Measurements from ENCODE around the gene NFIC.

The NFIC gene

DNA sequence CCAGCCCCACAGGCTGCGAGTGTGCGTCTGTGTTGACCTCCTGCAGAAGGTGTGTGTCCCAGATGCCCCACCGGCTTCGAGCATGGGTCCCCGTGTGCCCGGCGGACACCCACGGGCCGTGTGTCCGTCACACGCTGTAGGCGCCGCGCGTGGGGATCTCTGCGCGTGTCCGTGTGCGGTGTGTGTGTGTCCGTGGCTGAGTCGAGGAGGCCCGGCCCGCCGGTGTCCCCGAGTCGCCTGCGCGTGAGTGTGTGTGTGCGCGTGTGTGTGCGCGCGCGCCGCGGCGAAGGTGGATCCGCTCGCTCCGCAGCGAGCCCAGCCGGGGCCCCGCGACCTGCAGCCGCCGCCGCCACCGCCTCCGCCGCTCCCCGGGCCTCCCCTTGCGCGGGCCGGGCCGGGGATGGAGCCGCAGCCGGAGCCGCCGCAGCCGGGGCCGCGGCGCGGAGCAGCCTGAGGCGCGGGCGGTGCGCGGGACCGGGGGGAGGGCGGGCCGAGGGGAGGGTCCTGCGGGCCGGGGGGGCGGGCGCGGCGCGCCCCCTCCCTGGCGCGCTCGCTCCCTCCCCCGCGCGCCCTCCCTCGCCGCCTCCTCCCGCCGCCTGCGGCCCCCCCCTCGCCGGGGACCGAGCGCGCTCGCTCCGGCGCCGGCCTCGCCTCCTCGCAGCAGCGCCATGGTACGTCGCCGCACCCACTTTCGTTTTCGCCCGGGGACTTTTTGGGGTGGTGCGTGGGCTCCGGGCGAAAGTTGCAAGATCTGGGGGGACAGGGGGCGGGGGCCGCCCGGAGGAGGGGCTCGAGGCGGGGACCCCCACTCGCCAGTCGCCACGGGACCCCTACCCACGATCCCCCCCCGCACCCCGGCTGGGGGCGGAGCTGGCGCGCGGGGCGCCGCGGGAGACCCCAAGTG lies 7.1 kb upstream of the NFIC start:
- peak; percentile 70 for DNase-seq (ENCODE audit: low spot score)

DNA sequence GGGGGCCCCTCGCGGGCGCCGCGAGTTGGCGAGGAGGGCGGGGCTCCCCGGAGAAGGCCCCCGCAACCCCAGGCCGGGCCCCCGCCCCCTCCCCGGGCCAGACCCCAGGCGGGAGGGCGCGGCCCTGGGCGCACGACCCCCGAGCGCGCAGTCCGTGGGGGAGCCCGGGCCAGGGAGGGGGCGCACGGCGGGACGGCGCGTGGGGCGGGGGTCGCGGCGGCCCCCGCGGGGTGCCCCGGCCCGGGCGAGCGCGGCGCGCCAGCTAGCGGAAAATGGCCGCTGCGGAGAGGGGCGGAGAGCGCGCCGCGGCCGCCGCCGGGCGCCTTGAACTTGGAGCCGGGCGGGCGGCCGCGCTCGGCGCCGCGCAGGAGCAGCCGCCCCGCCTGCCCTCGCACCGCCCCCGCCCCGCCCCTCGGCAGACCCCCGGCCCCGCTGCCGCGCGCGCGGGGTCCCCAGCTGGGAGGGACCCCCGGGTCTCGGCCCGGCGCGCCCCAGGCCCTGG lies 6.4 kb upstream of the NFIC start:
- peak; percentile 63 for DNase-seq (ENCODE audit: low spot score)

DNA sequence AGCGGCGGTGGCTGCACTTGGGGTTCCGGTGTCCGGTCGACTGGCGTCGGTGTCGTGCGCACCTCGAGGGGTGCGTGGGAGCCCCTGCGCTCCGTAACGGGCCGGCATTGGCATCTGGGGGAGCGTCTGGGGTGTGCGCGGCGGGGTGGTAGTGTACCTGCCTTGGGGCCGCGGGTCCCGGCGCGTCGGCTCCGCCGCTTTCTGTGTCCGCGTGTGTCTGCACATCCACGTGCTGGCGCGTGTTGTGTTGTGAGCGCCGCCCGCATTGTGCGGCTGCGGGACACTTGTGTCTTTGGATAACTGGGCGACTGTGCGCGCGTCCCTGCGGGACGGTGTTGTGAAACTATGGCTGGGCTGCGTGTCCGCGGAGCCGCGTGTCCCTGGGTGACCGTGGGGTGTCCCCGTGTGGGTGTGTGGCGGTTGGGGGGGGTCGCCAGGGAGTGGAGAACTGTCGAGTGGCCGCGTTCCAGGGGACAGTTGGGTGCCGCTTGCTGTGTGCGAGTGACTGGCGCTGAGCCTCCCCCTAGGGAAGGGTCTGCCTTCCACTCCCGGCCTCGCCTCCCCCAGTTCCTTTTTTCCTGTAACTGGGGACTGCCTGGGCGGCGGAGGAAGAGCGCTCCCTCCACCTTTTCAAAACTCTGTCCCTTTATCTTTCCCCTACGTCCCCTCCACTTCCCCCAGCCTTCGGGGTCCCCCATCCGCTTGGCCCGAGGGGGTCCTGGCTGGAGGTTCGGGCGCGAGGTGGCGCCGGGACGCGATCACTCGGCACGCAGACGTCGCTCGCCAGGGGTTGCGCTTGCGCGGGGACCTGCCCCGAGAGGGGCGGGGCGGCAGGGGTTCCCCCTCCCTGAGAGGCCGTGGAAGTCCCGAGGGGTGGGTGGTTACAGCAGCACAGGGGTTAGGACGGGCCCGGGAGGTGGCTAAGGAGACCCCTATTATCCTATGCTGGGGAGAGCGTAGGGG lies 5.7 kb upstream of the NFIC start:
- DNase-seq (ENCODE audit: low spot score), result peak; percentile 67

DNA sequence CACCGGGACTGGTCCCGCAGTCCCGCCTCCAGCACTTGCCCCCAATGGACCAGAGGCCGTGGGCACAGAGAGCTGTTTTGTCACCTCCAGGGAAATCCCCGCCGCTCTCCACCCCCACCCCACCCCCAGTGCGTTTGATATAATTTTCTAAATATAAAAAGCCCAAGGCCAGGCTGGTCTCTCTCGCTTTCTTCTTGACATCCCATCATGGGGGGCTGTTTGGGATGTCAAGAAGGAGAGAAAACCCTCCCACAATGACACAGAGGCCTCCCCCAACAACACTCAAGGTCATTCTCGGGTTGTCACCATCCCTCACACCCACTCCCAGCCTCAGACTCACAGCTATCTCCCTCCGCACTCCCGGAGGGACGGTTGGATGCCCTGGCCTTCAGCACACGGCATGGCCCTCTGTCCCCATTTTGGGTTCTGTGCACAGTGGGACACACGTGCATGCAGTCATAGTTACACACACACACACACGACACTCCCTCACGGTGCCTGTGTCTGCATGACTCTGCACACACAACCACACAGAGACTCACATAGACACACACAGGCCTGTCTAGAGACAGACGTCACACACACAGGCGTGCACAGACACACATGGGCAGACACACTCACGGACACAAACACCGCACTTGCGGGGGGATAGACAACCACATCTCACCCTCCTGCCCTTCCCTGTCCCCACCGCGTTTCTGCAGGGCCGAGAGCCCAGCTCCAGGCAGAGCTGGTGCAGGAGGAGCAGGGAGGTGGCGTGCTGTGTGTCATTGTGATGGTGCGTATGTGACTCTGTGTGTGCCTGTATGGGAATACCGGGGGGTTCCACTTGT lies 4.8 kb upstream of the NFIC start:
- no peak for DNase-seq (ENCODE audit: low spot score)

DNA sequence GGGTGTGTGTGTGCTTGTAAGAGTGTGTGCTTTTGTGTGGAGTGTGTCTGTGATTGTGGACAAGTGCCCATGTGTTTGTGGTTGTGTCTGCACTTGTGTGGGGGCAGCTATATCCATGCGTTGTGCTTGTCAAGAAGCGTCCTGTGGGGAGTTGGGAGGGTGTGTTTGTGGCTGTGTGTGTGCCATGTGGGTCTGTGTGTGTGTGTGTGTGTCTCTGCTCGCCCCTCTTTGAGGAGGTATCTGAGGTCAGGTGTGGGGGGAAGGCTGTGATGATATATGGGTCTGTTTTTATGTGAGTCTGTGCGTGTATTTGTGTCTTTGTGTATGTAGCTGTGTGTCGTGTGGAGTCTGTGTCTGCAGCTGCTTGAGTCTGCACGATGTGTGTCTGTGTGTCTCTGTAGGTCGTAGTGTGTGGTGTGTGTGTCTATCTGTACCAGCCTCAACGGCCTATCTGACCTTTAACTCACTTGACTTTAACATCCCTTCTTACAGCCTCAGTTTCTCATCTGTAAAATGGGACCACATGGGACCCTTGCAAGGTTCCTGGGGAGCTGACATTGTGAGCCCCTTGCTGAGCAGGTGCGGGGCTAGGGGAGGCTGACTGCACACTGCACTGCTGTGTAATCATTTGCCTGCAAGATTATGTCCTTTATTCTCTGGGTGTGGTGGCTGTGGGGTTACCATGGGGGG lies 4.0 kb upstream of the NFIC start:
- no peak for DNase-seq (ENCODE audit: low spot score)

DNA sequence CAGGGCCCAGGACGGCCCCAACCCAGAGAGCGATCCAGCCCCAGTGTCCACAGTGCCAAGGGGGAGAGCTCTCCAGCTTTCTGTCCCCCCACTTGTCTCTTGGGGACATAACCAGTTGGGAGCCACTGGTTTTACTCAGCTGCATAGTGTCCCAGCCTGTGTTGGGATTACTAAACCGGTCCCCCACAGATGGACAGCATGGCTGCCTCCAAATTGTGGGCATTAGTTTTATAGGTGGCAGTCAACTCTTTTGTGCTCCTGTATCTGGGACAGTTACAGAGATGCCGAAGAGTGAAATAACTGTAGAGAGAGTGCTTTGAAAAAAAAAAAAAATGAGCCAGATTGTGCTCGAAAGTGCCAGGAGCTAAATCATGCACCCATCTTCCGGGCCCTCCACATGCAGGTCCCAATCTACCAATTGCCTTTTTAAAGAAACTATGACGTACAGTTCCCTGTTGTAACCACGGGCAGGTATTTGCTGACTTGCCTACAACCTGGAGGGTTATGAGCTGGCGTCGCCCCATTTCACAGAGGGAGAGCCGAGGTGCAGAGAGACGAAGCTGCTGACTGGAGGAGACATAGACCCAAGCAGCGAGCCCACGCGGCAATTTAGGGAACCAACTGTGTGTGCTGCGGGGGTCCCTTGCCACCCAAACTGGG lies 2.4 kb upstream of the NFIC start:
- DNase-seq (ENCODE audit: low spot score), result no peak

DNA sequence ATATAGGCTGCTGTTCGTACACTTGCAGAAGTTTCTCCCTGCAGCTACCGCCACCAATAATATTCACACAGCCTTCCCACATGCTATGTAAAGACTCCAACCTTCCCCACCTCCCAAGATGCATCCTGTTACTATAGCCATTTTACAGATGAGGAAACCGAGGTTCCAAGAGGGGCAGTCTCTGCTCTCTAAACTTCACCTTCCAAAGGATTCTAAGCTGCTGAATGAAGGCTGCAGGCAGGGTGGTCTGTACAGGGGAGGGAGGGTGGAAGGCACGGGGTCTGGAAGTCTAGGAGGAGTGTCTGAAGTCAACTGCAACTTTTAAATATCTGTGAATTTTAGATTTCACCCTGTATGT lies 1.9 kb upstream of the NFIC start:
- no peak for DNase-seq (ENCODE audit: low spot score)

DNA sequence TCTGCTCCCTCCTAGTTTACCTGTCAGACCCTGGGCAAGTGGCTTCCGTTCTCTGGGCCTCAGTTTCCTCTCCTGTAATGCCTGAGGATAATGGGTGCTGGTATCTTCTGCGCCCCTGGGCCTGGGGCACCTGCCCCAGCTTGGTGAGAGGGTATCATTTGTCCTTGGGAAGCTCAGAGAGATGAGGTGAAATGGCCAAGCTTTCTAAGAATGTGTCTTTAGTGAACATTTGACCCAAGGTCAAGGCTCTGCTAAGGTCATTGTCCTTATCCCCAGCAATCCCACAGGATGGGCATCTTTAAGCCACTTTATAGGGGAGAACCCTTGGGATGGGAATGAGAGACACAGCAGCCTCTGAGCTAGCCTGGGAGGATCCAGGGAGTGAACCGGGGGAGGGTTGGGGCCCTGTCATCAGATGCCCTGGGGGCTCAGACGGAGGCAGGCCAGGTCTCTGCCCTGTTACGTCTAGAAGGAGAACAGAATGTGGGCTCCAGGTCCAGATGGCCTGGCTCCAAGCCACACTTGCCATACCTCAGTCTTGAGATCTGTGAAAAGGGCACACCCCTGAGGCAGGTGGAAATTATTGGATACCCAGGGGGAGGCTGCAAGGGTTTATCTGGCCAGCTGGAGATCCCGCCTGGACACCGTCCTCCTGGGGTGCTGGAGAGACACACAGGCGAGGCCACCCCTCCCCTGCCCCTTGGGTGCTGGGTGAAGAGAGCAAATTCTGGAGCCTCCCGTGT lies 1.1 kb upstream of the NFIC start:
- DNase-seq (ENCODE audit: low spot score), result no peak

DNA sequence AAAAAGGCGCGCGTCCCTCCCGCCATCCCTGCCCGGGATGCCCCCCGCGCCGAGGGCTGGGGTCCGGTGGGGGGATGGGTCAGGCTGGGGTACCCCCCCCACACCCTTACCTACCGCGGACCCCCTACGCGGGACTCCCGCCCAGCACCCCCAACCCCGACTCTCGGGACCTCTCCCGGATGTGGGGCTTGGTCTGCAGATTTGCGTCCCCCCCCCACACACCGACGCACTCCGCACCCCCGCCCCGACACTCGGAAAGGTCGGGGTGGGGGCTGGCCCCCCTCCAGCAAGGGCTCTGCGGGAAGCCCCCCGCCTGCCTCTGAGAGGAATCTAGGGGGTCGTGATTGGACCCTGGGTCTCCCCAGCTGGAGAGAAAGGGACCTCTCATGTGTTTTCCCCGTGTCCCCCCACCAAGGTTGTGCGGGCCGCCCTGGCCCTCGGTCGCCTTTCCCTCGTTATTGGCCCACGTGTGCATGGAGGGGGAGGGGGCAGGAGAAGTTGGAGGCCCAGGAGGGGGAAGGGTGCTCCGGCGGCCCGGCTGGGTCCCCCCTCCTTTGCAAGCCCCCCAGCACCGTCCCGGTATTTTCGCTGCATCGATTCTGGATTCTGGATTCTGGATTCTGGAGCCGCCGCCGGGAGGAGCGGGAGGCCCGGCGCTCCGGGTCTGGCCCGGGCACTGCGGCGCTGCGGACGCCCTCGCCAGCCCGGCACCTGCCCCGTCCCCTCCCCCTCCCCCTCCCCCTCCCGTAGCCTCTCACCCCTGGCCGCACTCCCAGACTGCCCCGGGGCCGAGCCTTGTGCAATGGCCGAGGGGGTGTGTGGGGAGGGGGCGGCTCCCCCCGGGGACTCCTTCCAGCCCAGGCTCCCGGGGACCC lies 607 bp downstream of the NFIC start:
- no peak for DNase-seq (ENCODE audit: low spot score)

DNA sequence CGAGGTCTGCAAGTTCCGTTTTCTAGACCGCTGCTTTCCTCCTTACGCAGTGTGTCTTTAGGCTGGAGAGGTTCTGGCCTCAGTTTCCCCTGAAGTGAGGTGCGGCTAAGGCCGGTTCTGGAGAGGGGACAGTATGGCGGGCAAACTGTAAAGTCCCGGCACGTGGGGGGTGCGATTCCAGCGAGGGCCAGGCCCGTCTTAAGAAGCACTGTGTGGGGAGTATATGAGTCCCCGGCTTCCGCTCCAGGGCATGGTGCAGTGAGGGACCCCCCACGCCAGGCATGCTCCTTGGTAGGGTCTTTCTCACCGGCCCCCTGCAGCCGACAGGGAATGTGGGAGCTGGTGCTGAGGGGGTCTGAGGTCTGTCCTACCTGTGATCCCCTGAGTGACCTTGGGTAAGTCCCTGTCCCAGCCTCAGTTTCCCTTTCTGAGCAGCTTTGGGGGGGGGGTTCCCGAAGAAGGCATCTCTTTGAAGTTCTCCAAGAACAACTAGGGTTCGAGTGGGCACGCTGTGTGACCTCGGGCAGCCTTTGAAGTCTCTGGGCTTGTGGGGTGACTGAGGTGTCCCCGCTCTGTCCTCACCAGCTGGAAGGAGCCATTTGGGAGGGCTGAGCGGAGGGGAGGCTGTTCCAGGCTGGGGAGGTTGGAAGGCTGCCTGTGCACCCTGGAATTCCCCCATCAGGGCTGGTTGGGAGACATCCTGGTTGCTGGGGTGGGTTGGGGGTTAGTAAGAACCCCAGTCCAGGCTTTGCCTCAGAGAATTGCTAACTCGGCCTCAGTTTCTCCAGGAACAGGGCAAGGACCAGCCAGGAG lies 1.5 kb downstream of the NFIC start:
- no peak for DNase-seq (ENCODE audit: low spot score)

DNA sequence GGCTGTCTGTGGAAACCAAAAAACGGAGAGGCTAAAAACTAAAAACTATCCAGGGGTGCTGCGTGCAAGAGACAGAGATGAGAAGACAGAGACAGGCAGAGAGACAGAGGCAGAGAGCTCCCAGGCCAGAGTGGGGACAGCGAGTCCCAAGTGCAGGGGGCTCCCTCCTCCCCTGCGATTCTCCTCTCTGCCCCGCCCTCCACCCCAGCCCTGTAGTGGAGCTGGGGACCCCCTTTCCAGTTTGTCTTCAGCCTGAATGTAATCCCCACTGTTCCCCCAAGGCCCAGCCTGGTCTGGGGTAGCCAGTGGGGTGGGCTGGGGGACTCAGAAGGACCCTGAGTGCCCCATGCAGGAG lies 2.0 kb downstream of the NFIC start:
- no peak for DNase-seq (ENCODE audit: low spot score)

DNA sequence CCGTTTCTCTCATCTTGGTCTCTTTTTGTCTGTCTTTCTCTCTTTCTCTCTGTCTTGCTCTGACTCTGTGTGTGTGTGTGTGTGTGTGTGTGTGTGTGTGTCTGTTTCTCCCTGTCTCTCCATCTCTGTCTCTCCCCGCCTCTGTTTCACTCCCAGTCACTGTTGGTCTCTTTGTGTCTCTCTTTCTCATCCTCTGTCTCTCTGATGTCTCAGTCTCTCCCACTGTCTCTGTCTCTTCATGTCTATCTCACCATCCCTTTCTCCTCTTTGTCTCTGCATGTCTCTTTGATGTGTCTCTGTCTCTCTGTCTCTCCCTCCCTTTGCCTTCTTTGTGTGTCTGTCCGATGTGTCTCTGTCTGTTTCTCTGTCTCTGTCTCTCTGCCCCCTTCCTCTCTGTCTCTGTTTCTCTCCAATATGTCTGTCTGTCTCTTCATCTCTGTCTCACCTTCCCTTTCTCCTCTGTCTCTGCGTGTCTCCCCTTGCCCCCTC lies 2.5 kb downstream of the NFIC start:
- no peak for DNase-seq (ENCODE audit: low spot score)

DNA sequence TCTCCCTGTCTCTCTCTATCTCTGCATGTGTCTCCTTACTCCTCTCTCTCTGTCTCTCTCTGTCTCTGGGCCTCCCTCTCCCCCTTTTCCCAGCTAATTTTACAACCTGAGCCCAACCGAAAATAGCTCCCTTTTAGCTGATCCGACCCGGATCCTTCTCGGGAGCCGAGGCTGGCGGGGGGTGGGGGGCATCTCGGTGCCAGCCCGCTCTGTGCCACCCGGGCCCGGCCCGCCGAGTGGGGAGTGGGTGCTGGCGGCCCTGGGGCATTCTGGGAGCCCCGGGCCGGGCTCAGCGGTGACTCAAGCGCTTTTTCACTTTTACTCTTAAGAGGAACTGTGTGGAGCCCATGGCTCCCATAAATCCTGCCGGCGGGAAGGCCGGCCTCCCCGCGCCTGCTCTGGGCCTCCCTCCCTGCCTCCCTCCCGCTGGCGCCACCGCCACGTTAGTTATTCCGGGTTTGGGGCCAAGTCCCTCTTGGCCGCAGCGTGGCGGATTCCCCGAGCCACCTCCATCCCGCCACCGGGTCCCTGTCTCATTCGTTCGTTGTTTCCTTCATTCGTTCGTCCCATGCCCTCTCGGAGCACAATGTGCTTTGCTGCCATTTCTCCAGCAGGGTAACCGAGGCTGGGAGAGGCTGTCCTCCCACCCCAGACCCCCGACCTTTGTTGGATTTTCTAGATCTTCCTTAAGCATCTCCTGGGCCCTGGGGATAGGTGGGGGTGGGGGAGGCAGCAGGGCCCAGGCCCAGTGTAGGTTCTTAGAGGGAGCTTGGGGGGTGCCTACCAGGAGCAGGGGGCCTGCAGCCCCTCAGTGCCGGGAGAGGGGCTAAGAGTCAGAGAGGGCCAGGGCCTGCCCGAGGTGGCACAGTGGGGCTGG lies 3.2 kb downstream of the NFIC start:
- no peak for DNase-seq (ENCODE audit: low spot score)

DNA sequence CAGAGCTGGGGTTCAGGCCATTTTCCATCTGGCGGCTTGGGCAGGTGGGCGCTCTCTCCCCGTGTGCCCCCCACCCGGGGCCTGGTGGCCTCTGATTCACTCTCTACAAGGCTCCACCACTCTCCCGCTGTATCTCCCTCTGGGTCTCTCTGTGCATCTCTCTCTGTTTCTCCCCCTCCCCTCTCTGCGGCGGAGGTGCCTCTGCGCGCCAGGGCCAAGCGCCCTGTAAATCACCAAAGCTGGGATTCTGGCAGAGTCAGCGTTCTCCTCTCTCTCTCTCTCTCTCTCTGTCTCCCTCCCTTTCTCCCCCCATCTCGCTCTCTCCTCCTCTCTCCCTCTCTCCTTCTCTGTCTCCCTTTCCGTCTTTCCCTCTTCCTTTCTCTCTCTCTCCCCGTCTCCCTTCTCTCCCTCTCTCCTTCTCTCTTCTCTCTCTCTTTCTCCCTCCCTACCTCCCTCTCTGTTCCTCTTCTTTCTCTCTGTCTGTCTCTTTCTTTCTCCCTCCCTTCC lies 3.9 kb downstream of the NFIC start:
- DNase-seq (ENCODE audit: low spot score), result no peak

DNA sequence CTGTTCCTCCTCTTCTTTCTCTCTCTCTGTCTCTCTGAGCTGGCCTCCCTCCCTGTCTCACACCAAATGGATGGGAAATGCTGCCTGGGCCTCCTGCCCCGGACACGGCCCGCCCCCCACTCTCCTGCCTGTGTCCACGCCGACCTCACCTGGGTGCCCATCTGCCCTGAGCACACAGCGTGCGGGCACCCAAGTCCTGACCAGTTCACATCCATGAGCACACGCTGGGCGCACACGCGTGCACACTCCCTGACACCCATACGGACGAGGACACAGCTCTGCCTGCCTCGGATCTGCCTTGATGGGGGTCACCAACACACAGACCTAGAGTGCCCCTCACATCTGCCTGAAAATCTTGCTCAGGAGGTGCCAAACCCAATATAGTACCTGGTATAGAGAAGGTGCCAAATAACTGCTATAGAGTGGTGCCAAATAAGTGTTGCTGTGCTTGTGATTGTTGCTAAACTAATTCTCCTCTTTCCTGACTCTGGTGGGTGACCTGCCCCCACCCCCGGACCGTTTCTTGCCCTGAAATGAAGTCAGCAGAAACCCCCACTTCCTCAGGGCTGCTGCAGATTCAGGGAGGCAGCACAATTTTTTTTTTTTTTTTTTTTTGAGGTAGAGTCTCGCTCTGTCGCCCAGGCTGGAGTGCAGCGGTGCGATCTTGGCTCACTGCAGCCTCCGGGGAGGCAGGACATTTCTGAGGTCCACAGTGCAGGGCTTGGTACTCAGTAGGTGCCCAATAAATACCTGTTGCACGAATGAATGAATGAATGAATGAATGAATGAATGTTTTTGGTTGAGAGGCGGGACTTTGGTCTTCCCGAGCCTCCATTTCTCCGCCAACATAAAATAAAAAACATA lies 4.6 kb downstream of the NFIC start:
- no peak for DNase-seq (ENCODE audit: low spot score)

DNA sequence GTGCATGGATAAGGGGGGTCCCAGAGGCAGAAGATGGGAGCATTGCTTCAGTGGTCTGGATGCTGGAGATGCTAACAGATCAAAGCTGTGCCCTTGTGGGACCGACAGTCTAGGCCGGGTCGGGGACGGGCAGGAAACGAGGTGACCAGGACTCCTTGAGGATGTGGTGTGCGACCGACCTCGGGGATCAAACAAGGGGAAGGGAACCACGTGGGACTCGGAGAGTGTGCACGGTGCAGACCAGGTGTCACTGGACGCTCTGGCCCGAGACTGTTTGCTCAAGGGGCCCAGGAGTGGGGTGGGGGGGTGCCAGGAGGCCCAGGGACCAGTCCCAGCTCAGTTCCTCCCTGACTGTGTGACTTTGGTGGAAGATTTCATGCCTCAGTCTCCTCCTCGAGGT lies 6.0 kb downstream of the NFIC start:
- no peak for DNase-seq (ENCODE audit: low spot score)
